ENCODE data around the gene BRCA1.
"Not testable (repeated sequence)": the region's sequence is repeated elsewhere in the genome, so short reads cannot be mapped to it uniquely, and the experiment has no call there.

The BRCA1 gene

DNA sequence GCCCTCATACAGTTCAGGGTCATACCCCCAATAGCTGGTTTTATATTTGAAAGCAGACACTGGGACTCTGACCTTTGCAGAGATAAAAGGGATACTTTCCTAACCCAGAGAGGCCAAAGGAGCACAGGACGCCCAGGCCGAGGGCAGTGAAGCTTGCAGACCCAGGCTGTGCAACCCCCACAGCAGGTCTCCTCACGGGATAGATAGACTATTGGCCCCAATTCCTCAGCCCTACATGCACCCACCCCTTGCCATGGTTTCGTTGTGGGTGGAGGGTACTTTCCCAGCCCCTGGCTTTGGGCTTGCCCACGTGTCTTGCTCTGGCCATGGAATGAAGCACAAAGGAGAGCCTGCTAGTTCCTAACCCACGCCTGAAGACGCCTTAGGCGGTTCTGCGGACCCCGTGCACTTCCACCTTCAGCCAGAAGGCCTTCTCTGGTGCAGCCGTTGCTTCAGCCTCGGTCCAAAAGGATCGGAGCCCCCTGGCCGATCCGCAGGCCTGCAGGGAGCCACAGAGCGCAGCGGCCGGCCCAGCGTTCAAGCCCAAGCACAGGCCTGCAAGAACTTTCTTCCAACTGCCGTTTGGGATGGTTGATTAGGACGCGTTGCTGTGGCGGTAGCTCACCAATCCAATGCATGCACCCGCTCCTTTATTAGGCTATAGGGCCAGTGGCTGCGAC lies 9.8 kb upstream of the BRCA1 start:
- no peak for DNase-seq (ENCODE audit: low read depth)

DNA sequence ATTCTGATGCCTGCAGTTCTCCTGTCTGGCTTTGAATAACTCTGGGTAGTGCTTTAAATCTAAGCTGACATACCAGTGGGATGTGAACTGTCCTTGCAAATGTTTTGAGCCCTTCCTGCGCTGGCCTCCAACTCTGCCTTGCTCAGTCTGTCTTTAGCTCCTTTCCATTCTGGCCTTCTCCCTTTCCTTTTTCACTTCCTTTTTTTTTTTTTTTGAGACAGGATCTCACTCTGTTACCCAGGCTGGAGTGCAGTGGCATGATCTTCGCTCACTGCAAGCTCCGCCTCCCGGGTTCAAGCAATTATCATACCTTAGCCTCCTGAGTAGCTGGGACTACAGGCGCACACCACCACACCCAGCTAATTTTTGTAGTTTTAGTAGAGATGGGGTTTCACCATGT lies 8.3 kb upstream of the BRCA1 start:
- not testable (repeated sequence) for DNase-seq (ENCODE audit: low read depth)

DNA sequence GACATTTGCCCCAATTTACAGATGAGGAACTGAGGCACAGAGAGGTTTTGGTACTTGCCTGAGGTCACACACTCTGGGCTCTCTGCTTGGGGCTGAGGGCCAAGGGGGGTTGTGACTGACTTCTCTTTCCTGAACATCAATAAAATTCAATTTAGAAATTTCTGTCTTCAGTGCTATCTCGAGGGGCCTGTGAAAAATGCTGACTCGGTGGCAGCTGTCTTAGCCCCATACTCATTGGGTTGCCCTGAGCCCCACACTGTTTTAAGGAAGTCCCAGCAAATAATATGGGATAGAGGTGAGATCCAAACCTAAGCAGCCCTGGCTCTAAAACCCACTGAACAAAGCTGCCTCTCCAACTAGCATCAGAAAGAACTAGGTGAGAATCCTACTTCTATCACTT lies 7.0 kb upstream of the BRCA1 start:
- DNase-seq (ENCODE audit: low read depth): no peak

DNA sequence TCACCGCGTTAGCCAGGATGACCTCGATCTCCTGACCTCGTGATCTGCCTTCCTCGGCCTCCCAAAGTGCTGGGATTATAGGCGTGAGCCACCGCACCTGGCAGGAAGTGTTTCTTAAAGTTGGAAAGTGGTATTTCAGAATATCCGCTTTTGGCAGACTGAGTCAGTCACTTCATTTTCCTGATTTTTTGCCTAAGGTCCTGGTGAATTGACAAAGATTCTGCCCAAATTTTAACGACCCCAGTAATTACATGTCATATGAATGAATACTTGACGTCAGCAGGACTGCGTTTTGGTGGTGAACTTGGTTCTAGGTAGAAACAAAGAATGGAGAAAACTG lies 4.5 kb upstream of the BRCA1 start:
- no peak for DNase-seq (ENCODE audit: low read depth)

DNA sequence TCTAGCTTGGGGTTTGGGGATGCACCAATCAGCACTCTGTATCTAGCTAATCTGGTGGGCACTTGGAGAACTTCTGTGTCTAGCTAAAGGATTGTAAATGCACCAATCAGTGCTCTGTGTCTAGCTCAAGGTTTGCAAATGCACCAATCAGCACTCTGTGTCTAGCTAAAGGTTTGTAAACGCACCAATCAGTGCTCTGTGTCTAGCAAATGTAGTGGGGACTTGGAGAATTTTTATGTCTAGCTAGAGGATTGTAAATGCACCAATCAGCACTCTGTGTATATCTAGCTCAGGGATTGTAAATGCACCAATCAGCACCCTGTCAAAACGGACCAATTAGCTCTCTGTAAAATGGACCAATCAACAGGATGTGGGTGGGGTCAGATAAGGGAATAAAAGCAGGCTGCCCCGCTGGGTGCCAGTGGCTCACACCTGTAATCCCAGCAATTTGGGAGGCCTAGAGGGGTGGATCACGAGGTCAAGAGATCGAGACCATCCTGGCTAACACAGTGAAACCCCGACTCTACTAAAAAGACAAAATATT lies 2.2 kb upstream of the BRCA1 start:
- not testable (repeated sequence) for DNase-seq (ENCODE audit: low read depth)

DNA sequence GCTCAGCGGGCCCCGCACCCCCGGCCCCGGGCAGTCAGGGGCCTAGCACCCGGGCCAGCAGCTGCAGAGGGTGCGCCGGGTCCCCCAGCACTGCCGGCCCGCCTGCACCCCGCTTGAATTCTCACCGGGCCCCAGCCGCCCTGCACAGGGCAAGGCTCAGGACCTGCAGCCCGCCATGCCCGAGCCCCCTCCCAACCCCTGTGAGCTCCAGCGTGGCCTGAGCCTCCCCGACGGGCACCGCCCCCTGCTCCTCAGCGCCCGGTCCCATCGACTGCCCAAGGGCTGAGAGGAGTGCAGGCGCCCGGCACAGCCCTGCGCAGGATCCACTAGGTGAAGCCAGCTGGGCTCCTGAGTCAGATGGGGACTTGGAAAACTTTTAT lies 1.7 kb upstream of the BRCA1 start:
- DNase-seq (ENCODE audit: low read depth): no peak

DNA sequence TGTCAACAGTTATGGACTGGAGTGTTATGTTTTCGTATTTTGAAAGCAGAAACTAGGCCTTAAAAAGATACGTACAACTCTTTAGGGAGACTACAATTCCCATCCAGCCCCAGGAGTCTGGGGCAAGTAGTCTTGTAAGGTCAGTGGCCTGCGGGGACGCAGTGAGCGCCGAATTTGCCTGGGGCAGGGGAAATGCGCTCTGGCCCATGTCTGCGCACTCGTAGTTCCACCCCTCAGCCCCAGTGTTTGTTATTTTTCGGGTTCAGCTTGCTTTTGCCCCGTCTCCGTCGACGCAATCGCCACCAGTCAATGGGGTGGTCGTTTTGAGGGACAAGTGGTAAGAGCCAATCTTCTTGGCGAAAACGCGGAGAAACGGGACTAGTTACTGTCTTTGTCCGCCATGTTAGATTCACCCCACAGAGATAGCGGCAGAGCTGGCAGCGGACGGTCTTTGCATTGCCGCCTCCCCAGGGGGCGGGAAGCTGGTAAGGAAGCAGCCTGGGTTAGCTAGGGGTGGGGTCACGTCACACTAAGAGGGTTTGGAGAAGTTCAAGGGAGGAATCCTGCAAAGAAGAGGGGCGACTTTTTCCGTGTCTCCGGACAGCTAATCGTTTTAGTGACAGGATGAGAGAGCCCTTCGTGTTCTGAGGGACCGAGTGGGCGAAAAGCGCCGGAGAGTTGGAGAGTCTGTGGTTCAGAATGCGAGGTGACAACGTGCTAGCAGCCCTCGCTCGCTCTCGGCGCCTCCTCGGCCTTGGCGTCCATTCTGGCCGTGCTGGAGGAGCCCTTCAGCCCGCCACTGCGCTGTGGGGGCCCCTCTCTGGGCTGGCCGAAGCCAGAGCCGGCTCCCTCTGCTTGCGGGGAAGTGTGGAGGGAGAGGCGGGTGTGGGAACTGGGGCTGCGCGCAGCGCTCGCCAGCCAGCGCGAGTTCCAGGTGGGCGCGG lies 1.1 kb upstream of the BRCA1 start:
- DNase-seq (ENCODE audit: low read depth): no peak

DNA sequence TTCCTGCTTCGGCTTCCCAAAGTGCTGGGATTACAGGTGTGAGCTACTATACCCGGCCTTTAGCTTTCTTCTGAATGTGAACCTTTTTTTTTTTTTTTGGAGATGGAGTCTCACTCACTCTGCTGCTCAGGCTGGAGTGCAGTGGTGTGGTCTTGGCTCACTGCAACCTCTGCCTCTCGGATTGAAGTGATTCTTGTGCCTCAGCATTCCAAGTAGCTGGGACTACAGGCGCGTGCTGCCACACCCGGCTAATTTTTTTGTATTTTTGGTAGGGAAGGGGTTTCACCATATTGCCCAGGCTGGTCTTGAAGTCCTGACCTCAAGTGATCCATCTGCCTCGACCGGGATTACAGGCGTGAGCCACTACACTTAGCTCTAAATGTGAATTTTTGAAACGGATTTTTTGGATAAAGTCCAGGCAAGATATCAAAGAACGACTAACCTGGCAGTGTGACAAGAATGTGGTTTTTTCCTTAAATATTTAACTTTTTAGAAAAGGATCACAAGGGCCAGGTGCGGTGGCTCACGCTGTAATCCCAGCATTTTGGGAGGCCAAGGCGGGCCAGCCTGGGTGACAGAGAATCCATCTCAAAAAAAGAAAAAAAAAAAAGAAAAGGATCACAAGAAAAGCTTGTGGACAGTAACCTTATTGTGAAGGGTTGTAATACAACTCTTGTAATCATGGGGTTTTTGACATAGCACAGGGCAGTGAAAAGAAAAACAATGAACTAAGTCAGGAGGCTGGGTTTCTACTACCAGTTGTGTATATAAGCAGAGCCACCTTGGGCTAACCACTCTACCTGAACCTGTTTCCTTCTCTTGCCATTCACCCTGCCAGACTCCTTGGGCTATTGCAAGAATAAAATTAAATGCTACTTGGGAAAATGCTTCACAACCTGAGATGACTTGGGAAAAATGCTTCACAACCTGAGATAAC lies 6.2 kb downstream of the BRCA1 start:
- DNase-seq (ENCODE audit: low read depth): no peak

DNA sequence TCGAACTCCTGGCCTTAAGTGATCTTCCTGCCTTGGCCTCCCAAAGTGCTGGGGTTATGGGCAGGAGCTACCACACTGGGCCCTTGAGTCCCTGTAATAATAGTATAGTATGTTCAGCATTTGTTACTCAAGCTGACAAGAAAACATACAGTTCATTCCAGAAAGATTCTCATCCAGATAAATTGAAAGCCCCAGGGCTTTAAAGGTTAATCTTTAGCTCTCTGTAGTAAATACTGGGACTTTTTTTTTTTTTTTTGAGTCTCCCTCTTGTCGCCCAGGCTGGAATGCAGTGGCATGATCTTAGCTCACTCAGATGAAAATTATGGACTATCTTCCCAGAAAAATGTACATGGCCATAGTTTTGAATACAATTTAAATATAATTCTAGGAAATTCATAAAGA lies 11.0 kb downstream of the BRCA1 start:
- DNase-seq (ENCODE audit: low read depth): no peak

DNA sequence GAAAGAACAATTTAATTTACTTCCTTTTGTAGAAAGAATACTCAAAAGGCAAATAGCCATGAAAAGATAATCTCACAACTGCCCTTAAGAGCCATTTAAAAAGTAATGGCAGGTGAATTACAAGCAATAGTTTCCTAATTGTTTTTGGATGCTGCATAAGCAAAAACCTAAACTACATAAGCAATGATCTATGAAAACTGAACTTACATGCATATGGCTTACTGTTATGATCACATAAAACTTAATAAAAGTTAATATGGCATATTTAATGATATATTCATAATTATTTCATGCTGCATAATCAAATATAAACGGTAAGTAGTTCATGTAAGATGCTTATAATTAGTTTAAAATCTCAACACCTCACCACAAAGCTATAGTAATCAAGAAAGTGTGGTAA lies 18.6 kb downstream of the BRCA1 start:
- DNase-seq (ENCODE audit: low read depth): no peak

DNA sequence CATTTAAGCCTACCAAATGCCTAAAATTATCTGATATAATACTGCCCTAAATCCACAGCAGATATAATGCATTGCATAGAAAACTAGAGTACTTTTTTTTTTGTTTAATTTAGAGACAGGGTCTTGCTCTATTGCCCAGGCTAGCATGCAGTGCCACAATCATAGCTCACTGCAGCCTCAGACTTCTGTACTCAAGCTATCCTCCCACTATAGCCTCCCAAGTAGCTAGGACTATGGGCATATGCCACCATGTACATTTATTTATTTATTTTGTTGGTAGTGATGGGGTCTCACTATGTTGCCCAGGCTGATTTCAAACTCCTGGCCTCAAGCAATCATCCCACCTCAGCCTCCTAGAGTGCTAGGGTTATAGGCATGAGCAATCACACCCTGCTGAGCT lies 20.0 kb downstream of the BRCA1 start:
- DNase-seq (ENCODE audit: low read depth): no peak

DNA sequence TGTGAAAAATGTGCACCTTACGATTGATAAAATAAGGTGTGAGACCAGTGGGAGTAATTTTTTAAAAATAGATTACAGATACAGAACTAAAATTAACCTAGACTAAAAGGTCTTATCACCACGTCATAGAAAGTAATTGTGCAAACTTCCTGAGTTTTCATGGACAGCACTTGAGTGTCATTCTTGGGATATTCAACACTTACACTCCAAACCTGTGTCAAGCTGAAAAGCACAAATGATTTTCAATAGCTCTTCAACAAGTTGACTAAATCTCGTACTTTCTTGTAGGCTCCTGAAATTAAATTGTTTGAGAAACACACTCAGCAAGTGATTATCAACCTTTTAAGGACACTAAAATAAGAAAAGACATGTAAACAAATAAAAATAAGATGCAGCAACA lies 20.5 kb downstream of the BRCA1 start:
- no peak for DNase-seq (ENCODE audit: low read depth)

DNA sequence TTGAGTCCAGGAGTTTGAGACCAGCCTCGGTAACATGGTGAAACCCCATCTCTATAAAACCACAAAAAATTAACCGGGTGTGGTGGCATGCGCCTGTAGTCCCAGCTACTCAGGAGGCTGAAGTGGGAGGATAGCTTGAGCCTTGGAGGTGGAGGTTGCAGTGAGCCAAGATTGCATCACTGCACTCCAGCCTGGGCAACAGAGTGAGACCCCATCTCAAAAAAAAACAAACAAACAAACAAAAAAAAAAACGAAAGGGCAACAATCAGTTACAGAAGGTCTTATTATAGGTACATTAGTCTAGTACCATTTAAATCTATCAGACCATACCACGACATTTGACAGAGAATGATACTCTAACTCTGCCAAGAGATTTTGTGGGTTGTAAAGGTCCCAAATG lies 29.8 kb downstream of the BRCA1 start:
- DNase-seq (ENCODE audit: low read depth): not testable (repeated sequence)

DNA sequence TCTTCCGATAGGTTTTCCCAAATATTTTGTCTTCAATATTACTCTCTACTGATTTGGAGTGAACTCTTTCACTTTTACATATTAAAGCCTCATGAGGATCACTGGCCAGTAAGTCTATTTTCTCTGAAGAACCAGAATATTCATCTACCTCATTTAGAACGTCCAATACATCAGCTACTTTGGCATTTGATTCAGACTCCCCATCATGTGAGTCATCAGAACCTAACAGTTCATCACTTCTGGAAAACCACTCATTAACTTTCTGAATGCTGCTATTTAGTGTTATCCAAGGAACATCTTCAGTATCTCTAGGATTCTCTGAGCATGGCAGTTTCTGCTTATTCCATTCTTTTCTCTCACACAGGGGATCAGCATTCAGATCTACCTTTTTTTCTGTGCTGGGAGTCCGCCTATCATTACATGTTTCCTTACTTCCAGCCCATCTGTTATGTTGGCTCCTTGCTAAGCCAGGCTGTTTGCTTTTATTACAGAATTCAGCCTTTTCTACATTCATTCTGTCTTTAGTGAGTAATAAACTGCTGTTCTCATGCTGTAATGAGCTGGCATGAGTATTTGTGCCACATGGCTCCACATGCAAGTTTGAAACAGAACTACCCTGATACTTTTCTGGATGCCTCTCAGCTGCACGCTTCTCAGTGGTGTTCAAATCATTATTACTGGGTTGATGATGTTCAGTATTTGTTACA lies 30.9 kb downstream of the BRCA1 start:
- no peak for DNase-seq (ENCODE audit: low read depth)

DNA sequence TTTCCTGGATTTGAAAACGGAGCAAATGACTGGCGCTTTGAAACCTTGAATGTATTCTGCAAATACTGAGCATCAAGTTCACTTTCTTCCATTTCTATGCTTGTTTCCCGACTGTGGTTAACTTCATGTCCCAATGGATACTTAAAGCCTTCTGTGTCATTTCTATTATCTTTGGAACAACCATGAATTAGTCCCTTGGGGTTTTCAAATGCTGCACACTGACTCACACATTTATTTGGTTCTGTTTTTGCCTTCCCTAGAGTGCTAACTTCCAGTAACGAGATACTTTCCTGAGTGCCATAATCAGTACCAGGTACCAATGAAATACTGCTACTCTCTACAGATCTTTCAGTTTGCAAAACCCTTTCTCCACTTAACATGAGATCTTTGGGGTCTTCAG lies 32.3 kb downstream of the BRCA1 start:
- DNase-seq (ENCODE audit: low read depth): no peak

DNA sequence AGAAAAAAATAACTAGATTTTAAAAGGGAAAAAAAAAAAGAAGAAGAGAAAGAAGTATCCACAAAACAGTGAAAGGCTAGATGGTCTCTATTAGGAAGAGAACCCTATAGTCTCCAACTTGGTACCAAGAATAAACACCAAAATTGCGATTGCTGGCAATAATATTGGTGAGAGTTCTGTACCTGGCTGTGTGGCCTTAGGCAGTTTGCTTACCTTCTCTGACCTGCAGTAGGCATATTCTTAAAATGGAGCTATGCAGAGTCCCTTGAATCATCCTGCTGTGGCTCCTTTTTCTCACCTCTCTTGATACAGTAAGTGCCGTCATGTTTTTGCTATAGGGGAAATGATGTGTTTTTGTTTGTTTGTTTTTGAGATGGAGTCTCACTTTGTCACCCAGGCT lies 35.1 kb downstream of the BRCA1 start:
- DNase-seq (ENCODE audit: low read depth): no peak

DNA sequence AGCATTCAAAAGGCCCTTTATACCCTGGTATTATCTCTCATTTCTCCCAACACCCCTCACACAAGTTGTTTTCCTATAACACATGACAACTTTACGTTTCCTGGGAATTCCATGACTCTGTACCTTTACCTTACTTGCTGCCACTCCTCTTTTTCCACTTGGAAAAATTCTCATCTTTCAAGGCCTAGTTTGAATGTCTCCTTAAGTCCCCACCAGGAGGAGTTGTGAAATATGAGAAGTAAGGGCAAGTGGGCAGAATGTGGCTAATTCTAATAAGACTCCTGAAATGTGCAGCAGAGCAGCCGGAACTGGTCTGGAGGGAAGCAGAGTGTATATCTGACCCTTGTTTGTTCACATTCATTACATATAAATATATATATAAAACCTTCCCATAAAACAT lies 39.7 kb downstream of the BRCA1 start:
- DNase-seq (ENCODE audit: low read depth): no peak

DNA sequence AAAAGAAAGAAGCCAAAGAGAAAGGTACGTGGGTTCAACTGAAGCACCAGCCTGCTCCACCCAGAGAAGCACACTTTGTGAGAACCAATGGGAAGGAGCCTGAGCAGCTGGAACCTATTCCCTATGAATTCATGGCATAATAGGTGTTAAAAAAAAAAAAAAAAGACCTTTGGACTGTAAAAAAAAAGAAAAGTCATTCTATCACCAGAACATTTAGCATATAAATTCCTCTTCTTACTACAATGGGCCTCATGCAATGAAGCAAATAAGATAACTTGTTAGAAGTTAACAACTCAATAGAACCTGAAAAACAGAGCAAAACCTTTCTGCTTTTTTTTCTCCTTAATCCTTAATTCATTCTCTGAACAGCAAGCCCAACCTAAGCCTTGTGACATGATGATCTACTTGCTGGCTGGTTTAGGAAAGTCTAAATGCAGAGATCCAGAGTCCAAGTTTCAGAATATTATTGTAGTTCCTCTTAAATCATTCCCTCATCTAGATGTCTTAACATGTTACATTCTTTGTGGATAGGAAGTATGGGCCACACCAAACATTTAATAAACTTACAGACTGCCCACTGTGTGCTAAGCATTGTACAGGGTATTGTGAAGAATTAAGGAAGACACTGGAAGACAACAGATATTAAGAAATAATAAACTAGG lies 45.4 kb downstream of the BRCA1 start:
- no peak for DNase-seq (ENCODE audit: low read depth)

DNA sequence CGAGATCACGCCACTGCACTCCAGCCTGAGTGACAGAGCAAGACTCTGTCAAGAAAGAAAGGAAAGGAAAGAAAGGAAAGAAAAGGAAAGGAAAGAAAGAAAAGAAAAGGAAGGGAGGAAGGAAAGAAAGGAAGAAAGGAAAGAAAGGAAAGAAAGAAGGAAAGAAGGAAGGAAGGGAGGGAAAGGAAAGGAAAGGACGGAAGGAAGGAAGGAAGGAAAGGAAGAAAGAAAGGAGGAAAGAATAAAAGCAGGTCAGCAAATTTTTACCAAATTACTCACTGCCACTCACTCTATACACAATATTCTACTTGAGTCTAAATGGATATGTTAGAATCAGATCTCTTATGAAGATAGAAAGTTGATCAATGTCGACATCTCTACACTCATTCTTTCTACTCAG lies 50.3 kb downstream of the BRCA1 start:
- DNase-seq (ENCODE audit: low read depth): no peak

DNA sequence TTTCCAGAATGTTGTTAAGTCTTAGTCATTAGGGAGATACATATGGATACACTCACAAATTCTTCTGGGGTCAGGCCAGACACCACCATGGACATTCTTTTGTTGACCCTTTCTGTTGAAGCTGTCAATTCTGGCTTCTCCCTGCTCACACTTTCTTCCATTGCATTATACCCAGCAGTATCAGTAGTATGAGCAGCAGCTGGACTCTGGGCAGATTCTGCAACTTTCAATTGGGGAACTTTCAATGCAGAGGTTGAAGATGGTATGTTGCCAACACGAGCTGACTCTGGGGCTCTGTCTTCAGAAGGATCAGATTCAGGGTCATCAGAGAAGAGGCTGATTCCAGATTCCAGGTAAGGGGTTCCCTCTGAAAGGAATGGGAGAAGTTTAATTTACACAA lies 54.3 kb downstream of the BRCA1 start:
- no peak for DNase-seq (ENCODE audit: low read depth)

DNA sequence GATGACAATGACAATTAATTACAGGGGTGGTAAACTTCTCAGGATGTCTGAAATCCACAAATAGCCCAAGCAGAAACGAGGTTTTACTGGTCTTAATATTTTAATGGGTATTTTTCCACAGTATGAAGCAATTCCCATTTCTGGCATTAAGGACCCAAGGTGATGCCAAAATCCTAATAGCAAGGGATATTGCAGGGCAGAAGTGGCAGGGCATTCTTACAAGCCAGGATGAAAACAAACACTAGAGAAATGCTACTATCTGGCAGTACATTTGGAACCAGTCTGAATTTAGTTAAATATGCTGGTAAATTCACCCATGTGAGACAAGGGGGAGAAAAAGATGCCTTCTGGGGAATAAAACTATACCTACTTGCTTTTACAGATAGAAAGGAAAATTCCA lies 54.9 kb downstream of the BRCA1 start:
- DNase-seq (ENCODE audit: low read depth): no peak

Data from stimulated activated CD8-positive, alpha-beta memory T cell treated with anti-CD3 and anti-CD28 coated beads, Interleukin-12 subunit alpha, Interleukin-12 subunit beta, amount 100 ng/mL, for 1 hour (primary cell).